NCI-H128 (cell line): ENCODE results near the gene MZB1.
"Not testable (repeated sequence)": the region's sequence is repeated elsewhere in the genome, so short reads cannot be mapped to it uniquely, and the experiment has no call there.

Source experiments
- DNase-seq: peaks from one replicate; lab custom pipeline; 2025; ENCODE audit not compliant: unreplicated experiment; lab: John Stamatoyannopoulos, UW

Gene MZB1

GRCh38 chr5:139410993-139411828 lies 21.5 kb upstream of the MZB1 start:
- no peak for DNase-seq

DNA sequence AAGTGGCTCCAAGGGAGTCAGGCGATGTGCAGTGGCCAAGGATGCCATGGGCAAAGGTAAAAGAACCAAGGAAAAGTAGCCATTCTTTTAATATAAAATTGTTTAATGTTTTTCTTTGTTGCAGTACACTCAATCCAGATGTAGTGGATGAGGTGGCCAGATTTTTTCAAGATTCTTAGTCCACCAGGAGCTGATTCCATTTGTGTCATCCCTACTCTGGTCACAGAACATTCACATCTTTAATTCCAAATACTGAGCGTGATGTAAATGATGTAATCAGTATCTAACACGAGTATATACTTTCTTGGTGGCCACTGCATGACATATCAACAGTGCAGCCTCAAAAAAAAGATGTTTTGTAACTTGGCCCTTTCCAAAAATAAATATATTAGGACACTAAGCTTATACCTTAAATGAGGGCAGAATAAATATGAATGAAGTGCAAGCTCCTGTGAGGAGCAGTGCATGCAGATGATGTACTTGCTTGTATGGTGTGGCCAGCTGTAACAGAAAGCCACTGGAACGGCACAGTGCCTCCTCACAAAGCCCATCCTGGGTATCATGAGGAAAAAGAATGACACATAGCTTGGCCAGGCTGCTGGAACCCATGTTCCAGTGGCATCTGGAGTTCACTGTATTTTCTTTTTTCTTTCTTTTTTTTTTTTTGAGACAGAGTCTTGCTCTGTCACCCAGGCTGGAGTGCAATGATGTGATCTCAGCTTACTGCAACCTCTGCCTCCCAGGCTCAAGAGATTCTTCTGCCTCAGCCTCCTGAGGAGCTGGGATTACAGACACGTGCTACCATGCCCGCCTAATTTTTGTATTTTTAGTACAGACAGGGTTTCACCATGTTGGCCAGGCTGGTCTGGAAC lies 20.6 kb upstream of the MZB1 start:
- DNase-seq: no peak

GRCh38 chr5:139409116-139409515 lies 19.4 kb upstream of the MZB1 start:
- DNase-seq: not testable (repeated sequence)

GRCh38 chr5:139408191-139408590 lies 18.5 kb upstream of the MZB1 start:
- DNase-seq: no peak

DNA sequence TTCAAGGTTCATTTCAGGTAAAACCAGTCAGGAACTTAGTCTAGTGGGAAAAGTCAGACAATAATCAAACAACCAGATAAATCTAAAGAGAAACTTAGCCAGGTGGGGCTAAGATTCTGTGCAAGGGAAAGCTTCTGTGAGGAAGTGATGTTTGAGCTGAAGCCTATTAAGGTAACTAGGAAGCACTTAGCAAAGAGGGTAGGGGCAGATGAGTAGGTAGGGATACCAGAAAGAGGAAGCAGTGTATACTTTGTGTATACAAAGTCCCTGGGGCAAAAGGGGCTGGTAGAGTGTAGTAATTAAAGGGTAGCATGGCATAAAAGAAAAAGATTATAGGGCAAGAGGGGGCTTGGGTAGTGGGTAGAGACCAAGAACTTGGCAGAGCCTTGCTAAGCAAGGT lies 17.8 kb upstream of the MZB1 start:
- no peak for DNase-seq

DNA sequence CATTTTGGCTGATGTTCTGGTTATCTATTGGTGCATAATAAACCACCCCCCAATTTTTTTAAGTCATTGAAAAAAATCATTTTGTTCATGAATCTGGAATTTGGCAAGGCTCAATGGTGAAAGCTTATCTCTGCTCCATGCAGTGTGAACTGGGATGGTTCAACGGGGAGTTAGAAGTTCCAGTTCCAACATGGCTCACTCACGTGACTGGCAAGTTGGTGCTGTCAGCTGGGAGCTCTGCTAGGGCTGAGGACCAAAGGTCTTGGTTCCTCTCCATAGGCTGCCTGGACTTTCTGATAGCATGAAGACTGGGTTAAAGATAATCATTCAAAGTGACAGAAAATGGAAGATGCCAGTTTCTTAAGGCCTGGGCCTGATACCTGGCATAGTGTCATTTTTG lies 17.2 kb upstream of the MZB1 start:
- no peak for DNase-seq

DNA sequence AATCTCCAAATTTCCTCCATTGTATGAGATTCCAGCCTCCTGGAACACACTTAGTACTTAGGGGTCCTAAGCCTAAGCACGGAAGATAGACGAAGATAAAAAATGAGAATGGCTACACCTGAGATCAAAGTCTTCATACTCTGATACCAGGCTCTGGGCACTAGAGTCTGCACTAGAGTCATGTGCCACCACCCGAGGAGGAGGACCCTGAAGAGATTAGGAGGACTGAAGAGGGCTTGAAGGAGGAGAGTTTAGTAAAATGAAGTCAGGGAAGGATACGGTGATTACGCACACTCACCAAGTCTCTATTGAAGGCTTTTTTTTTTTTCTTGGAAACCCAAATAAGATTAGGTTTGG lies 14.7 kb upstream of the MZB1 start:
- DNase-seq: no peak

DNA sequence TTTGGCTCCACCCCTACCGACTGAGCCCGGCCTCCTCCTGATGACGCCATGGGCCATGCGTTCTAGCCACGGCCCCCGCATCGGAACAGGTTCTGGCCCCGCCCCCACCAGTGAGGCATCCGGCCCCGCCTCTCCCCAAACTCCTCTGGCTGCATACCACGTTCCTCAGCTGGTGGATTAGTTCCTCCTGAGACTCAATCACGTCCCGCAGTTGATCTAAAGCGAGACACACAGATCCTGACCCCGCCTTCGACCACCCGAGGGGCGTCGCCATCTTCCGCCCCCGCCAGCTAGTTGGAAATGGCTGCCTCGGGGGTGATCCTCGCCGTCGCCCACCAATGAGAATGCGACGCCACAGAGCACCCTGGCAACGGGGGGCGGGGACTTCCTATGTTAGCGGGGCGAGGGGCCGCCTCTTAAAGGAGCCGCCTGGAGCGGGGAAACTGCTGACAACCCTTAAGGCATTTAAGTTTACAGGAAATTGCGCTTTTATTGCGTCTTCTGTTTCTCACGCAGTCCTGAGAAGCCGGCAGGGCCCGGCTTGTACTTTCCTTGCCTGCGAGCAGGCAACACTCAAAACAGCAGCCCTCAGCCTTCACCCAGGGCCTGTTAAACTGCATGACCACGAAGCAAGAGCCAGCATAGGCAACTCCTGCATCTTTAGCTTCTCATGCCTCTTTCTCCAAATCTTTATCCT lies 14.2 kb upstream of the MZB1 start, which contains the start of gene SPATA24:
SPATA24 (minus strand) TSS at position 303 of the 697 bp plus-strand sequence; CDS start at position 274, 29 bp downstream.
- DNase-seq: peak; percentile 82

DNA sequence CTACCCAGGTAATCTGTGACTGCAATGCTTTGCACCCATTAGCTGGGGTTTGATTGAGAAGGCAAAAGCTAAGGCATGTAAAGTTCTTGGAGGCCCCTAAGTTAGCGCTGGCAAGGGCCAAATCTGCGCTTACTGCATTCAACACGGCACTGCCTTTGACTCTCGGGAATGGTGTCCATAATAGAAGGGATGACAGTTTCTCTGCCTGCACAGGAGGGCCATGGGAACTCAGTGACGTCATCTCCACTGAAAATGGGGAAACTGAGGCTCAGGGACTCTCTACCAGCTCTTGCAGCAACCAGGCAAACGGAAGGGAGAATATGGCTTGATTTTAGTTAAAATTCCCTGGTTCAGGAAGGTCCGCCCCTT lies 13.7 kb upstream of the MZB1 start:
- no peak for DNase-seq

- no peak for DNase-seq
Observed at GRCh38 chr5:139402561-139403158, 12.9 kb upstream of the MZB1 start.

- no peak for DNase-seq
Observed at GRCh38 chr5:139401546-139401945, 11.8 kb upstream of the MZB1 start.

DNA sequence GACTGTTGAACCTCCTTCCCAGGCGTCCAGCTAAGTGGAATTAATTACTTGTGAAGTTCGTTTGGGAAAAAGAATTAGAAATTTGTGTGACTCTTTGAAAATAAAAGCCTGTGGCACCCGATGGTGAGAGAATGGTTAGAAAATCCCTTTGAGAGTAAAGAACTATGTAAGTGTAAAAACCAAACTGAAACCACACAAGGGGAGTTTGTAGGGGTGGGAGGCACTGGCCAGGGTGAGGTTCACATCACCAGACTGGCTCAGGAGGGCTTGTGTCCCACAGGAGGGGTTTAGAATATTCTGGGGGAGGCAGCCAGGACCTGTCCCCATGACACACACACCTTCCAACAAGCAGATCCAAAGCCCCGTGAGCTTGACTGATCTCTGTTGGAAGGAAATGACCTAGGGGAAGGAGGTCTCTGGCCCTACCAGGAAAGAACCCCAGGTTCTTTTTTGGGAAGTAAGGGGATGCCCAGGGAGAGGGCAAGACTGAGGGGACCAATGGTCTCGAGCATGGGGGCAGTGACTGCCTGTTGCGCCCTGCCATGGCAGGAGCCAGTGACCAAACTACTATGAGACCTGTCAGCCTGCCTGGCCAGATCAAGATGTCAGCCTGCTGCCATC lies 9.9 kb upstream of the MZB1 start:
- no peak for DNase-seq

DNA sequence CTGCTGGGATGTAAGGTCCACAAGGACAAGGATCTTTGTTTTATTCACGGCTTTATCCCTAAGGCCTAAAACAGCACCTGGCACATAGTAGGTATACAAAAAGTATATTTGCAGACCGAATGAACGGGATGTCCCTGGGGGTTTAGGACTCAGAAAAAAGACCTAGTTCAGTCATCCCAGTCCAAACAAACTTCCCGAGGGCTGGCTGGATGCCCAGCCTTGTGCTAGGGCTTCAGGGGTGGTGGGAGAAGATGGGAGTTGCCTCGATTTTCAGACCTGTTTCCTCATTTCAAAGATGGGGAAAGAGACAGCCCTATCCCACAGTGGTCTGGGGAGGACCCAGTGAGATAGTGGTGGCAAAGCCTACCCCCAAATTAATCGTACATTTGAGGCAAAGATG lies 8.2 kb upstream of the MZB1 start:
- no peak for DNase-seq

- DNase-seq: no peak
Observed at GRCh38 chr5:139396691-139397090, 7.0 kb upstream of the MZB1 start.

- DNase-seq: no peak
Observed at GRCh38 chr5:139395844-139396640, 6.3 kb upstream of the MZB1 start.

DNA sequence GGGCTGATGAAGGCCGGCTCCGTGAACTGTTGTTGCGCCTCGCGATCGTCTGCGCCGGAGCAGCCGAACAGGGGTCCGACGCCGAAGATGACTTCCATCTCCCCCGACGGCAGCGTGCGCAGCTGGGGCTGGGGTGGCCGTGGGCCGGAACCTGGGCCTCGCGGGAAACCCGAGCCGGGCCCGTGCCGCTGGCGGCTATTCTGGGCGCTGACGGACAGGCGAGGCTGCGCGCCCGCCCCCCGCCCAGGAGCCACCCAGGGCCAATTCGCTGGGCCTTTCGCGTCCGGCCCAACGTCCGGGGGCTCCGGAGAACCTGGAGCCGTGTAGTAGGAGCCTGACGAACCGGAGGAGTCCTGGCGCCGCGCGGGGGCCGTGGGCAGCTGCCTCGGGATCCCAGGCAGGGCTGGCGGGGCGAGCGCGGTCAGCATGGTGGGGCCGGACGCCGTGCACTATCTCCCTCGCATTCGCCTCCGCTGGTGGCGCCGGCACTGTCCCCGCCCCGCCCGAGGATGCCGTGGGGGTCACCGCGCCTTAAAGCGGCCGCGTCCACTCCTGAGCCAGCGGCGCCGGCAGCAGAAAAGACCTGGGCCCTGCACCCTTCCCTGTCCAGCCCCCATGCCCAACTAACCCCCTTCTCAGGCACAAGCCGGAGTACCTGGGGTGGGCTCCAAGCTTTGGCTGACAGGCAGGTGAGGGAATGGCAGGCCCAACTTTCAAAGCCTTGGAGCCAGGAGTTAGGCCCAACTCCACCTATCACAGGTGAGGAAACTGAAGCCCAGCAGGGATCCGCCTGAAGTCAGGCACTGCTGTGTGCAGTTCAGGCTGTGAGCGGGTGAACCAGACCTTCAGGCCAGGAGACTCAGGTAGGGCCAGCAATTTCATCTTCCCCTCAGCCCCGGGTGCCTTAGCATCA lies 5.2 kb upstream of the MZB1 start, which contains the start of gene PROB1:
PROB1 (minus strand) TSS at position 451 of the 913 bp plus-strand sequence; CDS start at position 428, 23 bp downstream.
- DNase-seq: no peak

GRCh38 chr5:139394123-139394653 lies 4.5 kb upstream of the MZB1 start:
- no peak for DNase-seq

DNA sequence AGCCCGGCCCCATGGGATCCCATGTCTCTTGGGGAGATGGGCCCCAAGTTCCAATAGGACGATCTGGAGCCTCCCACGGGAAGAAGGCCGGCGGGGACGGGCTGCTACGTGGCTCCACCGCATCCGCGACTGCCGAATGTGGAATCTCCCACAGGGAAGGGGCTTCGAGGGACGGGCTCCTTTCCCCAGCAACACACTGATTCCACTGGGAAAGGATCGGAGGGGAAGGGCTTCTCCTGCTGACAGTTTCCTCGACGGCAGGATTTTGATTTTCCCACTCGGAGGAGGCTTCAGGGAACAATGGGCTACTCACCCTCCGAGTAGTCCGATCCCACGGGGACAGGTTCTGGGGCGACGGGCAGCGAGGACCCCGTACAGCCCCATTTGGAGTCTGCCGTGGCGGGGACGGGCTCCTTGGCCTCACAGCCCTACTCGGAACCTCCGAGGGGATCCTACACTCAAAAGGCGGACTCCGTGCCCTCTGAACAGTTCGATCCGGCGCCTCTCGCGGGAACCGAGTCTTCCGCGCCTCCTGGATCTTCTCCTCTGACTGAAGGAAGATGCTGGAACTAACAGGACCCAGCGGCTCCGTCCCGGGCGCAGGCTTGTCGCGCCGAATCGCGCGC lies 3.9 kb upstream of the MZB1 start:
- no peak for DNase-seq
